VCaP (cell line): ENCODE measurements around the gene MGP.

Source experiments
- H3K27ac ChIP-seq: fragments of 450-650 bp; 2 replicates; pipeline ENCODE4 v1.5.1; 2017
- TF ChIP-seq, protein P1 (sequence below): fragments of 450-650 bp; conservative IDR thresholded peaks from 2 replicates; pipeline ENCODE4 v1.5.1; 2017; ENCODE audit warnings: mild to moderate bottlenecking, moderate library complexity

The MGP gene

DNA sequence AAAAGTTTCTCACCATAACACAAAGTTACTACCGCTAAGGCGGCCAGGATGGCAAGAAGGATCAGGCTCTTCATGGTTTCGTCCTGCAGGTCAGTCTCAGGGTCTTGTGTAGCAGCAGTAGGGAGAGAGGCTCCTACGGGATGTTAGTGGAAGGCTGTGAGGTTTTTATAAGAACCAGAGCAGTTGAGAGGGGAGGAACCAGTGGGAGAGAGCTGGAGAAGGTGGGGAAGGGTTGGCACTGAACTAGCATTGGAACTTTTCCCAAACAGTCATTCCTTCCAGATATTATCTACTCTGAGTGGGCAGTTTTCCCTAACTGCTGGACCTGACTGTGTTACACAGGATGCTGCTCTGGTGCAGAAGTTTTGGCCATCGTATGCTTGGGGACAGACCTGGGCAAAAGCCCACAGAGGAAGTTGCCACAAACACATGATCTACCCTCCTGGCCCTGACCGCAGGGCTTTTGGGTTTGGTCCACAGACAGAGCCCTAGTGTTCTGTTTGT, at the start of gene MGP:
MGP (minus strand) TSS at position 137 of the 504 bp plus-strand sequence; CDS start at position 74, 63 bp downstream.
- H3K27ac ChIP-seq, result peak within 1 kb of the TSS; percentile 86

DNA sequence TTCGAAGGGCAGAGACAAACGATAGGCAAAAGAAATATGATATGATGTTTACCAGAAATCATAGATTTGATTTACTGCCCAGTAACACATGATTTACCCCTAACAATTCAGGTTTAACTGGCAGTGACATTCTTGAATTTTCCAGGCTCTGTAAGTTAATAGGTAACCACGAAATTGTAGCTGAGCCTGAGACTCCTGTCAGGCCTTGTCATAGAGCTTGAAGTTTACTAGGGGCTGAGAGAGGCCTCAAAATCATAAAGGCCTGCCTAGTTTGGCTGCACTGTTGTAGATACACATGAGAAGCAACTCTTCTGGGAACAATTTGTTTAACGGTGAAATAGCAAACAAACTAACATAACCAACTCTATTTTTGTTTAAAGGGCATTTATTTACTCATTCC, 49.4 kb upstream of the MGP start:
- TF ChIP-seq, protein P1, sequence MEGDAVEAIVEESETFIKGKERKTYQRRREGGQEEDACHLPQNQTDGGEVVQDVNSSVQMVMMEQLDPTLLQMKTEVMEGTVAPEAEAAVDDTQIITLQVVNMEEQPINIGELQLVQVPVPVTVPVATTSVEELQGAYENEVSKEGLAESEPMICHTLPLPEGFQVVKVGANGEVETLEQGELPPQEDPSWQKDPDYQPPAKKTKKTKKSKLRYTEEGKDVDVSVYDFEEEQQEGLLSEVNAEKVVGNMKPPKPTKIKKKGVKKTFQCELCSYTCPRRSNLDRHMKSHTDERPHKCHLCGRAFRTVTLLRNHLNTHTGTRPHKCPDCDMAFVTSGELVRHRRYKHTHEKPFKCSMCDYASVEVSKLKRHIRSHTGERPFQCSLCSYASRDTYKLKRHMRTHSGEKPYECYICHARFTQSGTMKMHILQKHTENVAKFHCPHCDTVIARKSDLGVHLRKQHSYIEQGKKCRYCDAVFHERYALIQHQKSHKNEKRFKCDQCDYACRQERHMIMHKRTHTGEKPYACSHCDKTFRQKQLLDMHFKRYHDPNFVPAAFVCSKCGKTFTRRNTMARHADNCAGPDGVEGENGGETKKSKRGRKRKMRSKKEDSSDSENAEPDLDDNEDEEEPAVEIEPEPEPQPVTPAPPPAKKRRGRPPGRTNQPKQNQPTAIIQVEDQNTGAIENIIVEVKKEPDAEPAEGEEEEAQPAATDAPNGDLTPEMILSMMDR, result no peak

More for the DNA sequence above, at the start of gene MGP:
- TF ChIP-seq, protein P1, result no peak

DNA sequence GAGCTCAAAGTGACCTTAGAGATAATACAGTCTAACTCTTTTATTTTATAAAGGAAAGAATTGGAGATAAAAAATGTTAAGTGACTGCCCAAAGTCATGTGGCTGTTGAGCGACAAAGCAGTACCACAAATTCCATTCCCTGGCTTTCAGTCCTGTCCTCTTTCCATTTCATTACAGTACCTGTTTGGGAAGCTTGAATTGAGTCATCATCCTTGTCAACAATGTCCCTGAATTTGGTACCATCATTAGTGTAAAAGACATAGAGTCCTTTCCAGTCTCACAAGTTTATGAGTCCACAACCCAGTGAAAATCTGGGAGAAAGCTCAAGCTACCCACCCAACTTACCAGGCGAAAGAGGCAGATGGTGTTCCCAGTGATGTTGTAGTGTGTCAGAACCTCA, 48.9 kb upstream of the MGP start:
- H3K27ac ChIP-seq, result peak overlapping the region; percentile 90
- TF ChIP-seq, protein P1, result no peak

More for the DNA sequence above, 49.4 kb upstream of the MGP start:
- peak overlapping the region; percentile 90 for H3K27ac ChIP-seq

DNA sequence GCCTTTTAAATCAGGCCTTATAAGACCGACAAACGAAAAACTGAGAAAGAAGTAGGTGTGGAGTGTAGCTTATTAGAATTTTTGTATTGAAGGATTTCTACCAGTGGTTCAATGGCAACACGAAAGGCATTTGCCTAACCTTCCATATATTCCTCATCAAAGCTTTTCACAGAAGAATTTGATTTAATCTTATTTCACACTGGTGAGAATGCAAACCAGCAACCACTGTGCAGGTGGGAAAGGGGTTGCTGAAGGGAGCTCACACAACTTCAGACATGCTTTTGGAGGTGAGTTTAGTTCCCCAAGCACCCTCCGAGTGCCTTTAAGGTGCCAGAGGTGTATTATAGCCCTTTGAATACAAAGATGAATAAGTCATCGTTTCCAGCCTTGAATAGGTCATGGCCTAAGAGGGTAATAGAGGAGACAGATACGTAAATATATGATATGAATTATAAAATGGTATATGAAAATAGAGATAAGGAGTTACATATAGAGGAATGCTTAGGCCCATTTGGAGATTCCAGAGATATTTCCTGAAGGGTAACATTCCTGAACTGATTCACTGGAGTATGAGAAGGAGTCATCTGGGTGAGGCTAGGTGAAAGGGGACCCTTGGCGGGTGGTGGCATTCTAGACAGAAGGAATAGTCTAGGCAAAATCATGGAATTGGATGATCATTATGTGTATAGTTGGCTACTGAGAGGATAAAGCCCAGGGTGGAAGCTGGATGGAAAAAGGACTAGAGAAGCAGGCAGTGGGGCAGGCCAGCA, 46.3 kb upstream of the MGP start:
- TF ChIP-seq, protein P1, result no peak

DNA sequence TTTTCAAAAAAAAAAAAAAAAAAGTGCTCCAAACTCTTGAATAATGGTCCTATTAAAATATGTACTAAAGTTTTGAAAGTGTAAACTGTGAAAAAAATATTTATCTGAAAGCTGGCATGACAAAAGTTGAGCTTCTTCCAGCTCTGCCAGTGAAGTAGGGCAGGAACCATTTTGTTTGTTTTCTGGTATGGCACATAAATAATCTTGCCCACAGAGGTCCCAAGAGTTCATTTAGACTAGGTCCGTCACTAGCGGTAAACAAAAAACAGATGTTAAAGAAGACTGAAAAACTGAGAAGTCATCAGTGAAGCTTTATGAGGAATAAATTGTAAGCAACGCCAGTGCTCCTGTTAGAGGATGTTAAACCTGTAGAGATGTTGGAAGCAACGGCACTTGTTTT, 45.7 kb upstream of the MGP start:
- no peak overlapping the region for H3K27ac ChIP-seq
- TF ChIP-seq, protein P1, result no peak

More for the DNA sequence above, 46.3 kb upstream of the MGP start:
- H3K27ac ChIP-seq, result no peak overlapping the region

DNA sequence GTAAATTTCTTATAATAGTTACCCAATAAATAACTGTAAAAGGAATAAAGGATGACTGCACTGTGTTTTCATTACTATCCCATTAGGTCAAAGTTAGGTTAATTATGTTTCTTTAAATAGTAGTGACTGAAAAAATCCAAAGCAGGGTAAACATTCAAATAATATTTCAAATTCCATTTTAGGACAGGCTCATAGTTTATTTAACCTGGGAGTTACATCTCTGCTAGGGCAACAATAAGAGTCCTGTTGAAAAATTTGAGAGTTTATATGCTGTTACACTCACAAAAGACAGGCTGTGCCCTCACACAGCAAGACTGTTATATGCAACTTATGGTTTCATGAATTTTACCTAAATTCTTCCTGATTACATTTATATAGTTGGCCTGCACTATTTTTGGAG, 44.6 kb upstream of the MGP start:
- H3K27ac ChIP-seq, result peak overlapping the region; percentile 87
- TF ChIP-seq, protein P1, result no peak

DNA sequence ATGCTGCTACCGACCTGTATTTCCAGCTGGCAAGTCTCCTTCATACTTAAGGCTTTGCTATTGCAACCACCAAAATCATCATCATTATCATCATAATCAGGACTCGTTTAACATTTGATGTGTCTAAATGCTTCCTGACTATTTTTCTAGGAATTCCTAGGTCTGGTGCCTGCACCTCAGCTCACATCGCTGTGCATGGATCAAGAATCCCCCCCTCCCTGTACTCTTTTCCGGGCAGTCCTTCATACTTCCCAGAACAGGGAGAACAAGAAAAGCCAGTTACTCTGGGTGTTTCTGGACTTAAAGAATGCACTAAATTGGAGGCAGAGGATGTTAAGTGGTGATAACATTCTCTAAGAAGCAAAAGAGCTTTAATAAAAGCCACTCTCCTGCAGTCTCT, 43.3 kb upstream of the MGP start:
- peak overlapping the region; percentile 87 for H3K27ac ChIP-seq
- TF ChIP-seq, protein P1, result no peak
